PC-9 (cell line): ENCODE data around the gene TMSB10. TPM values are rescaled to one million over a fixed set of nuclear protein-coding genes. Genes with fewer than 3 reads are reported as not detected.
"Not testable (repeated sequence)": the region's sequence is repeated elsewhere in the genome, so short reads cannot be mapped to it uniquely, and the experiment has no call there.

Experiments used
- BruUV-seq: library from RNA; stranded (reverse); fragments of 400-500 nt; replicated peaks from 2 replicates; lab custom pipeline; 2021; lab: Mats Ljungman, UMichigan
- CTCF ChIA-PET: fragments of 300-600 bp; sonication (Branson Sonifier 250); formaldehyde crosslinking; loops from one replicate; lab custom pipeline; 2022; ENCODE audit warnings: antibody characterized with exemption; lab: Charles Lee
- POLR2A ChIA-PET: fragments of 300-600 bp; sonication (Branson Sonifier 250); formaldehyde crosslinking; loops from one replicate; lab custom pipeline; 2022; ENCODE audit warnings: antibody characterized with exemption; ENCODE audit not compliant: unreplicated experiment; lab: Charles Lee
- DNase-seq, 2 experiments: peaks; one replicate each; pipeline versions ENCODE4 v3.0.0 to v3.0.0-alpha.2; 2015 to 2022; ENCODE audit warnings: mixed read lengths in 1 of 2
- H2AFZ ChIP-seq: fragments of 200-600 bp; sonication (generic); 2 replicates; pipeline ENCODE4 v1.8.1; 2017; ENCODE audit warnings: antibody characterized with exemption
- H3F3A ChIP-seq: fragments of 200-600 bp; sonication (generic); 2 replicates; pipeline ENCODE4 v1.8.1; 2017; ENCODE audit warnings: antibody characterized with exemption, mild to moderate bottlenecking, low read depth; ENCODE audit not compliant: insufficient read depth
- H3K27ac ChIP-seq: fragments of 200-600 bp; sonication (generic); 2 replicates; pipeline ENCODE4 v1.6.1; 2016; ENCODE audit warnings: mixed run types
- H3K27me3 ChIP-seq: fragments of 200-600 bp; sonication (generic); 2 replicates; pipeline ENCODE4 v1.6.1; 2016; ENCODE audit warnings: low read depth, mixed run types; ENCODE audit not compliant: insufficient read depth
- H3K36me3 ChIP-seq: fragments of 200-600 bp; sonication (generic); 2 replicates; pipeline ENCODE4 v1.6.1; 2016; ENCODE audit warnings: low read depth, mixed run types
- H3K4me1 ChIP-seq: fragments of 200-600 bp; sonication (generic); replicated peaks from 2 replicates; pipeline ENCODE4 v1.6.1; 2016; ENCODE audit warnings: mixed run types; ENCODE audit not compliant: insufficient read depth
- H3K4me2 ChIP-seq: fragments of 200-600 bp; sonication (generic); 2 replicates; pipeline ENCODE4 v1.6.1; 2017; ENCODE audit warnings: mixed run types
- H3K4me3 ChIP-seq: fragments of 200-600 bp; sonication (generic); 2 replicates; pipeline ENCODE4 v1.6.1; 2016; ENCODE audit warnings: mixed run types
- H3K79me2 ChIP-seq: fragments of 200-600 bp; sonication (generic); 2 replicates; pipeline ENCODE4 v1.6.1; 2017; ENCODE audit warnings: low read depth, mixed run types
- H3K9me2 ChIP-seq: fragments of 200-600 bp; sonication (generic); 2 replicates; pipeline ENCODE4 v1.8.1; 2017; ENCODE audit warnings: mild to moderate bottlenecking; ENCODE audit not compliant: insufficient read depth
- H3K9me3 ChIP-seq: fragments of 200-600 bp; sonication (generic); 2 replicates; pipeline ENCODE4 v1.8.1; 2016; ENCODE audit warnings: low read depth; ENCODE audit not compliant: insufficient read depth
- H4K20me1 ChIP-seq: fragments of 200-600 bp; sonication (generic); 2 replicates; pipeline ENCODE4 v1.8.1; 2017; ENCODE audit not compliant: insufficient read depth
- EZH2 ChIP-seq: fragments of 200-600 bp; sonication (generic); IDR thresholded peaks from 2 replicates; pipeline ENCODE4 v1.8.0; 2017; ENCODE audit warnings: antibody characterized with exemption, low read depth
- intact Hi-C: fragments of 100-400 bp; cut with micrococcal nuclease; formaldehyde crosslinking; loops from one replicate; pipeline ENCODE4 v1.10.0; 2022; ENCODE audit not compliant: unreplicated experiment
- total RNA-seq: library from RNA; stranded (reverse); gene quantifications from 2 replicates; pipeline ENCODE4 v1.2.3, GENCODE V29; 2021
- TF ChIP-seq, protein P1 (sequence below): fragments of 200-600 bp; sonication (generic); conservative IDR thresholded peaks from 2 replicates; pipeline ENCODE4 v1.6.1; 2017; ENCODE audit warnings: mixed run types, antibody characterized with exemption, mild to moderate bottlenecking, moderate library complexity

Gene TMSB10
- total RNA-seq, 1 experiment from 2014 or later: 1,668 TPM

DNA sequence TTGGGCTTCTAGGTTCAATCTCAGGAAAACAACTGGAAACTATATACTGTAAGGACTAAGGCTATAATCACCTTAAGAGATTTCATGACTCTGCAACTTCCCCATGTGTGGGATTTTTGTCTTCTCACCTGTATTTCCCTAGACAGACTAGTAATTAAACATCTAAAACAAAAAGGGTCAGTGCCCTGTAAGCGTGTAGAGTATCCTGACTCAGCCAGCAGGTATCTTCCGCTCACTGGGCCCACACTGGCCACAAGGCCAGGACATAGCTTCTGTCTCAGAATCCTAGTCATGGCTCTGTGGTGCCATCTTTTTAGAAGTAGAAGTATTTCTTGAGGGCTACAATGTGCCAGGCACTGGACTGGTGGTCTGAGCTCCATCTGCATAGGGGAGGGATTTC, 36.7 kb downstream of the TMSB10 start:
- CTCF ChIA-PET: interaction anchor here (0.6 kb wide), 1 partner anchor 76 kb away, joined by 6 read pairs; no protein-coding TSS in a partner anchor
- TF ChIP-seq EZH2: no peak
- TF ChIP-seq, protein P1, sequence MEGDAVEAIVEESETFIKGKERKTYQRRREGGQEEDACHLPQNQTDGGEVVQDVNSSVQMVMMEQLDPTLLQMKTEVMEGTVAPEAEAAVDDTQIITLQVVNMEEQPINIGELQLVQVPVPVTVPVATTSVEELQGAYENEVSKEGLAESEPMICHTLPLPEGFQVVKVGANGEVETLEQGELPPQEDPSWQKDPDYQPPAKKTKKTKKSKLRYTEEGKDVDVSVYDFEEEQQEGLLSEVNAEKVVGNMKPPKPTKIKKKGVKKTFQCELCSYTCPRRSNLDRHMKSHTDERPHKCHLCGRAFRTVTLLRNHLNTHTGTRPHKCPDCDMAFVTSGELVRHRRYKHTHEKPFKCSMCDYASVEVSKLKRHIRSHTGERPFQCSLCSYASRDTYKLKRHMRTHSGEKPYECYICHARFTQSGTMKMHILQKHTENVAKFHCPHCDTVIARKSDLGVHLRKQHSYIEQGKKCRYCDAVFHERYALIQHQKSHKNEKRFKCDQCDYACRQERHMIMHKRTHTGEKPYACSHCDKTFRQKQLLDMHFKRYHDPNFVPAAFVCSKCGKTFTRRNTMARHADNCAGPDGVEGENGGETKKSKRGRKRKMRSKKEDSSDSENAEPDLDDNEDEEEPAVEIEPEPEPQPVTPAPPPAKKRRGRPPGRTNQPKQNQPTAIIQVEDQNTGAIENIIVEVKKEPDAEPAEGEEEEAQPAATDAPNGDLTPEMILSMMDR: no peak
- peaks cover 53% of the 10 kb centered on the region for H3K4me1 ChIP-seq
- H3K27me3 ChIP-seq: no peaks in the 10 kb centered on the region
- no peaks in the 10 kb centered on the region for H4K20me1 ChIP-seq
- H3K4me3 ChIP-seq: no peak overlapping the region
- H3K36me3 ChIP-seq: no peaks in the 10 kb centered on the region
- H3K79me2 ChIP-seq: no peaks in the 10 kb centered on the region
- H3K9me2 ChIP-seq: no peaks in the 10 kb centered on the region
- peak overlapping the region; percentile 45 for H3K4me2 ChIP-seq
- BruUV-seq: no TSS peak
- H3K27ac ChIP-seq: peak overlapping the region; percentile 80
- H2AFZ ChIP-seq: no peak overlapping the region
- H3F3A ChIP-seq: peaks cover 37% of the 10 kb centered on the region
- H3K9me3 ChIP-seq: no peaks in the 10 kb centered on the region
- intact Hi-C loops: no loop called here
- peak in 1 of 2 experiments; percentile 85 for DNase-seq
- POLR2A ChIA-PET: no interaction called here

- Histone ChIP-seq H3K4me1 (peaks cover 58% of the 10 kb centered on the region), H3K36me3 (no peaks in the 10 kb centered on the region), H3K27ac (peak overlapping the region; percentile 80), H3K79me2 (no peaks in the 10 kb centered on the region), H3K9me3 (no peaks in the 10 kb centered on the region), H3K27me3 (no peaks in the 10 kb centered on the region), H4K20me1 (no peaks in the 10 kb centered on the region), H3K9me2 (no peaks in the 10 kb centered on the region), H3K4me3 (no peak overlapping the region), H3K4me2 (no peak overlapping the region), H3F3A (peaks cover 41% of the 10 kb centered on the region), H2AFZ (no peak overlapping the region)
- ChIA-PET CTCF (no interaction called here), POLR2A (interaction anchor here (0.8 kb wide), 1 partner anchor 15 kb away, joined by 6 read pairs; no protein-coding TSS in a partner anchor)
- no TSS peak for BruUV-seq
- TF ChIP-seq, protein P1: no peak
- TF ChIP-seq EZH2: no peak
- intact Hi-C loops: no loop called here
- DNase-seq: no peak
Observed at GRCh38 chr2:84942964-84943421, 37.5 kb downstream of the TMSB10 start.

DNA sequence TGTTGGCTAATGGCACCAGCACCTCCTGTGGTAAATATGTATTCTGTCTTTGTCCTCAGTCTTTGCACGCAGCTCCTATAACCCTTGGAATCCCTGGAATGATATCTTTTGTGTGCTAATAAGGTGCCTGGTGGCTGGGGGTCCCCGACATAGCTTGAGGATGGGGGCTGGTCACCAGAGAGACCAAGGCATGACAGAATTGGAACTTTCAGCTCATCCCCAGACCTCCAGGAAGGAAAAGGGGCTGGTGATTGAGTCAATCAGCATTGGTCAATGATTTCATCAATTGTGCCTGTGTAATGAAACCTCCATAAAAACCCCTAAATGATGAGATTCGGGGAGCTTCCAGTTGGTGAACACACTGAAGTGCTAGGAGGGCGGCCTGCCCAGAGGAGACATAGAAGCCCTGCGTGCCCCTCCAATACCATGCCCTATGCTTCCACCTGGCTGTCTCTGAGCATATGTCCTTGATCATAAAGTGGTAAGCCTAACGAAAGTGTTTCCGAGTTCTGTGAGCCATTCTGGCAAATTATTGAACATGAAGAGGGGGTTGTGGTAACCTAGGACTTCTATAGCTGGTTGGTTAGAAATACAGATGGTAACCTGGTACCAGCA, 38.9 kb downstream of the TMSB10 start:
- intact Hi-C loops: no loop called here
- BruUV-seq: no TSS peak
- no peaks in the 10 kb centered on the region for H3K27me3 ChIP-seq
- no peak overlapping the region for H2AFZ ChIP-seq
- H3K4me3 ChIP-seq: no peak overlapping the region
- H4K20me1 ChIP-seq: no peaks in the 10 kb centered on the region
- peak overlapping the region; percentile 74 for H3K4me2 ChIP-seq
- ChIA-PET POLR2A (interaction anchor here (0.6 kb wide), 1 partner anchor 59 kb away, joined by 4 read pairs; no protein-coding TSS in a partner anchor), CTCF (no interaction called here)
- no peaks in the 10 kb centered on the region for H3K9me3 ChIP-seq
- H3K79me2 ChIP-seq: no peaks in the 10 kb centered on the region
- no peak for DNase-seq
- peaks cover 41% of the 10 kb centered on the region for H3F3A ChIP-seq
- TF ChIP-seq, protein P1: no peak
- TF ChIP-seq EZH2: no peak
- peak overlapping the region; percentile 94 for H3K27ac ChIP-seq
- H3K9me2 ChIP-seq: no peaks in the 10 kb centered on the region
- no peaks in the 10 kb centered on the region for H3K36me3 ChIP-seq
- peaks cover 58% of the 10 kb centered on the region for H3K4me1 ChIP-seq

DNA sequence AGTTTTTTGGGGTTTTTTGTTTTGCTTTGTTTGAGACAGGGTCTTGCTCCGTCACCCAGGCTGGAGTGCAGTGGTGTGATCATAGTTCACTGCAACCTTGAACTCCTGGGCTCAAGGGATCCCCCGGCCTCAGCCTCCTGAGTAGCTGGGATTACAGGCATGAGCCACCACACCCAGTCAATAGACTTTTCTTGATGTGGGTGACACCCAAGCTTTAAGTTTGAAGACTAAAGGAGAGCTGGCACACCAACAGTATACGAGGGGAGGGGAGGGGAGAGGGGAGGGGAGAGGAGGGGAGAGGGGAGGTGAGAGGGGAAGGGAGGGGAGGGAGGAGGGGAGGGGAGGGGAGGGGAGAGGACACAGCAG, 40.4 kb downstream of the TMSB10 start:
- POLR2A ChIA-PET: interaction anchor here (0.5 to 1.6 kb wide), 4 partner anchors 13 to 408 kb away, joined by 4 to 30 read pairs (median 16); partner anchors contain the start of gene RETSAT
- peak overlapping the region; percentile 94 for H3K27ac ChIP-seq
- H3K79me2 ChIP-seq, H3K9me3 ChIP-seq, H3K36me3 ChIP-seq, BruUV-seq, H4K20me1 ChIP-seq, H2AFZ ChIP-seq, H3K9me2 ChIP-seq, H3K27me3 ChIP-seq: not testable (repeated sequence)
- H3F3A ChIP-seq: peaks cover 41% of the 10 kb centered on the region
- DNase-seq: peak in 1 of 2 experiments; percentile 48
- intact Hi-C loops: loop anchor here (1.0 kb wide), 1 partner anchor 12 kb away; no protein-coding TSS in a partner anchor
- CTCF ChIA-PET: interaction anchor here (0.5 to 1.8 kb wide), 6 partner anchors 12 to 72 kb away, joined by 3 to 5 read pairs (median 4); no protein-coding TSS in a partner anchor
- peak overlapping the region; percentile 74 for H3K4me2 ChIP-seq
- H3K4me3 ChIP-seq: peak overlapping the region; percentile 34; the same call in 1 of the 2 replicates
- H3K4me1 ChIP-seq: peaks cover 58% of the 10 kb centered on the region
